Activated B cell treated with CpG ODN at 0.5 μM for 24 hours (primary cell): ENCODE results near the gene RABIF. TPM values are rescaled to one million over a fixed set of nuclear protein-coding genes. Genes with fewer than 3 reads are reported as not detected.

ENCODE experiments used
- ATAC-seq: fragments of 200-7000 bp; cut with Tn5 transposase; one replicate; pipeline ENCODE4 v1.10.0; 2021; ENCODE audit warnings: low read depth, mild to moderate bottlenecking, moderate library complexity
- CTCF ChIA-PET: fragments of 350-600 bp; sonication (Branson Sonifier 250); formaldehyde crosslinking; loops from one replicate; lab custom pipeline; 2021; ENCODE audit warnings: antibody characterized with exemption; lab: Charles Lee
- POLR2A ChIA-PET: fragments of 350-600 bp; sonication (Branson Sonifier 250); formaldehyde crosslinking; loops from one replicate; lab custom pipeline; 2021; ENCODE audit warnings: antibody characterized with exemption; lab: Charles Lee
- DNase-seq: peaks from one replicate; pipeline ENCODE4 v3.0.0; 2022
- H3K27ac Mint-ChIP-seq: one replicate; pipeline ENCODE4 v1.8.0; 2020; ENCODE audit warnings: mixed read lengths
- H3K27me3 Mint-ChIP-seq: one replicate; pipeline ENCODE4 v1.8.0; 2021; ENCODE audit warnings: mixed read lengths
- H3K36me3 Mint-ChIP-seq: one replicate; pipeline ENCODE4 v1.8.0; 2021; ENCODE audit warnings: low read depth, mixed read lengths
- H3K4me1 Mint-ChIP-seq: one replicate; pipeline ENCODE4 v1.8.0; 2021; ENCODE audit warnings: mixed read lengths
- H3K4me3 Mint-ChIP-seq: one replicate; pipeline ENCODE4 v1.8.0; 2020; ENCODE audit warnings: mild to moderate bottlenecking, mixed read lengths
- H3K9me3 Mint-ChIP-seq: one replicate; pipeline ENCODE4 v1.8.0; 2020; ENCODE audit warnings: mixed read lengths
- CTCF ChIP-seq: fragments of 200-600 bp; IDR thresholded peaks from one replicate; pipeline ENCODE4 v1.8.0; 2022; ENCODE audit warnings: antibody characterized with exemption, mild to moderate bottlenecking
- intact Hi-C: fragments of 100-400 bp; cut with micrococcal nuclease; formaldehyde crosslinking; loops from one replicate; pipeline ENCODE4 v1.15.1; 2024
- total RNA-seq: library from RNA; stranded (reverse); gene quantifications from 2 replicates; pipeline ENCODE4 v1.2.3, GENCODE V29; 2022

RABIF gene
- total RNA-seq, 1 donor from 2014 or later: 13.2 TPM

GRCh38 chr1:202844259-202844658 is 44.7 kb downstream of the RABIF start:
- Mint-ChIP-seq H3K36me3 (no peaks in the 10 kb centered on the region), H3K27ac (no peak overlapping the region)

GRCh38 chr1:202843081-202843480 is 45.9 kb downstream of the RABIF start:
- H3K27me3 Mint-ChIP-seq: no peaks in the 10 kb centered on the region
- ChIA-PET CTCF (no interaction called here), POLR2A (interaction anchor here (0.7 kb wide), 1 partner anchor 58 kb away, joined by 3 read pairs; no protein-coding TSS in a partner anchor)
- no peak for ATAC-seq
- H3K27ac Mint-ChIP-seq: no peak overlapping the region
- TF ChIP-seq CTCF: no peak
- H3K4me3 Mint-ChIP-seq: no peak overlapping the region
- H3K4me1 Mint-ChIP-seq: peaks cover 3% of the 10 kb centered on the region
- no peaks in the 10 kb centered on the region for H3K36me3 Mint-ChIP-seq
- intact Hi-C loops: no loop called here
- H3K9me3 Mint-ChIP-seq: no peaks in the 10 kb centered on the region
- DNase-seq: no peak

More at GRCh38 chr1:202844259-202844658, 44.7 kb downstream of the RABIF start:
- no peak for ATAC-seq
- no peak for DNase-seq
- POLR2A ChIA-PET: no interaction called here
- H3K4me1 Mint-ChIP-seq: peaks cover 9% of the 10 kb centered on the region
- intact Hi-C loops: no loop called here
- H3K4me3 Mint-ChIP-seq: no peak overlapping the region
- TF ChIP-seq CTCF: no peak
- H3K27me3 Mint-ChIP-seq: no peaks in the 10 kb centered on the region
- no peaks in the 10 kb centered on the region for H3K9me3 Mint-ChIP-seq
- CTCF ChIA-PET: no interaction called here

DNA sequence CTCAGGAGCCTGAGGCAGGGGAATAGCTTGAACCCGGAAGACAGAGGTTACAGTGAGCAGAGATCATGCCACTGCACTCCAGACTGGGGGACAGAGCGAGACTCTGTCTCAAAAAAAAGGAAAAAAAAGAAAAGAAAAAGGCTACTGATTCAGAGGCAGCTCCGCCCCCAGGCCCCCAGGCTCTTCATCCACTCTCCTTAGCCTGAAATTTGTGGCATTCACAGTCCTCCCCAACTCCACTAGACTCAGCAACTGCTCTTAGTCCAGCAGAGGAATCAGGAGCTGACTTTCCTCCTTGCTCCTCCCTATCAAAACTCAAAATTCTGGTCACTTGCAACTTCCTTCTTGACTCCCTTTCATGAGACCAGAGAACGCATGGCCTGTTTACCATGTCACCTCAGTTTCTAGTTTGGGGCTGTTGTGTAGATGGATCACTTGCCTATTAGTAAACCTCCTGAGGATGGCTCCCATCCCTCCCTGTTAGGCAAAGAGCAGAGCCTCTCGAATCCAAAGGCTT is 51.1 kb downstream of the RABIF start:
- TF ChIP-seq CTCF: no peak
- Mint-ChIP-seq H3K4me3 (no peak overlapping the region), H3K9me3 (no peaks in the 10 kb centered on the region), H3K4me1 (peaks cover 16% of the 10 kb centered on the region), H3K27me3 (peaks cover 4% of the 10 kb centered on the region), H3K27ac (no peak overlapping the region), H3K36me3 (no peaks in the 10 kb centered on the region)
- POLR2A ChIA-PET: no interaction called here
- intact Hi-C loops: no loop called here
- CTCF ChIA-PET: no interaction called here
- ATAC-seq (no peak), DNase-seq (no peak)

GRCh38 chr1:202836623-202837403 is 52.1 kb downstream of the RABIF start:
- DNase-seq: no peak
- no peak overlapping the region for H3K27ac Mint-ChIP-seq
- CTCF ChIA-PET: no interaction called here

More at GRCh38 chr1:202836623-202837403, 52.1 kb downstream of the RABIF start:
- Mint-ChIP-seq H3K4me3 (no peak overlapping the region), H3K4me1 (peaks cover 16% of the 10 kb centered on the region), H3K27me3 (peaks cover 4% of the 10 kb centered on the region), H3K9me3 (no peaks in the 10 kb centered on the region), H3K36me3 (no peaks in the 10 kb centered on the region)
- no peak for TF ChIP-seq CTCF
- intact Hi-C loops: no loop called here
- no peak for ATAC-seq
- POLR2A ChIA-PET: interaction anchor here (0.6 kb wide), 1 partner anchor 92 kb away, joined by 11 read pairs; no protein-coding TSS in a partner anchor
